Left kidney (tissue), 2 donors: ENCODE data around the gene SF3B2. TPM values are rescaled to one million over a fixed set of nuclear protein-coding genes. Genes with fewer than 3 reads are reported as not detected.
"Not testable (repeated sequence)": the region's sequence is repeated elsewhere in the genome, so short reads cannot be mapped to it uniquely, and the experiment has no call there.

Experiments used
- DNase-seq: peaks from one replicate; pipeline ENCODE4 v3.0.0-alpha.2; 2013
- polyA plus RNA-seq: library from polyadenylated mRNA; unstranded; fragments of 120-200 nt; gene quantifications from one replicate; pipeline ENCODE4 v1.2.1, GENCODE V29; 2013; ENCODE audit not compliant: insufficient read length

The SF3B2 gene
- polyA plus RNA-seq, 1 donor = 260 TPM

DNA sequence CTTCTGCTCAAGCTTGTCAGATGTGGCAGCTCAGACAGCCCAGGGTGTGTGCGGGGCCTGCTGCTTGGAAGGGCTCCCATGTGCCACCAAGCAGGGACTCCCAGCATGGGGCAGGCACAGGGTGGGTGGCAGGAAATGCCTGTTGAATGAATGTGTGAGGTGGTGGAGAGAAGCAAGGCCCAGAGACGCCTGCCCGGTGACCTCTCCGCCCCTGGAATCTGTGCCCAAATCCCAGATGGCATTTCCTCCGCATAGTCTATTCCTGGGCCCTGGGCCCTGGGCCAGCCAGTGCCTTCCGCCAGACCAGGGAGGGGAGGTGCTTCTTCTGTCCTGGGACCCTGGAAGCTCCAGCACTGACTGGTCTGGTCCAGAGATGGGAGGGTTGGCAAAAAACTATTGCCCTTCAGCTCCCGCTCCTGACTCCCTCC is 36.7 kb upstream of the SF3B2 start:
- DNase-seq = no peak

DNA sequence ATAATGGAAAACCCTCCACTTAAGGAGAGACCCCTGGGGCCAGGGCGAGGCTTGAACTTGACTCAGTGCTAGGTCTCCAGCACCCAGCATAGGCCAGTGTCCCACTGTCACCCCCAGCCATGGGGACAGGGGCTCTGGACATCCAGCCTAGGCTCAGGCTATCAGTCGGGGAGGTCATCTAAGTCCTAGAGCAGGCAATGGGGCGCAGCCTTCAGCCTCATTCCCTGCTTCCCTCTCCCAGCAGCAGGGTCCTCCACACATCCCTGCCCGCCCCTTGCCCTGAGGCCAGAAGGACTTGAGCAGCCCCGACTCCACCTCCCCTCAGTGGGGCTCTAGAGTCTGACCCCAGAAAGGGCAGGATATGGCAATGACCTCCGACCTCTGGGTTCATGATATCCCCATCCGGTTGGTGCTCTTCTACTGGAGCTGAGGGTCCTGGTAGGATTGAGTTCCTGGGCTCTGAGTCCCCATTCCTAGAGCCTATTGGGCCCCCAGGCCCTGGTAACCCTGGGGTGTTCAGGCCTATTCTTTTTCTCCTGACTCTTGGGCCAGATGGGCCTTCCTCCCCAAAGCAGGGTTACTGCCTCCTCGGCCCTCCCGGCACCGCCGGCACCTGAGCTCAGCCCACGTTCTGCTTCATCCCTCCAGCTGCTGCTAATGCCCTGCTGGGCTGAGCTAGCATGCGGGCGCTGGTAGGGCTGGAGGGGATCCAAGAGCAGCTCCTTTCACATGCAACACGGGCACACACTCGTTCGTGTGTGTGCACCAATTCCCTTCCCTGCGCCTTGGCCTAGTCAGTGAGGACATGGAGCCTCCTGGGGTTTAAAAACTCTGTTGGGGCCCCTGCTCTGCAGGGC is 36.0 kb upstream of the SF3B2 start:
- DNase-seq = no peak

DNA sequence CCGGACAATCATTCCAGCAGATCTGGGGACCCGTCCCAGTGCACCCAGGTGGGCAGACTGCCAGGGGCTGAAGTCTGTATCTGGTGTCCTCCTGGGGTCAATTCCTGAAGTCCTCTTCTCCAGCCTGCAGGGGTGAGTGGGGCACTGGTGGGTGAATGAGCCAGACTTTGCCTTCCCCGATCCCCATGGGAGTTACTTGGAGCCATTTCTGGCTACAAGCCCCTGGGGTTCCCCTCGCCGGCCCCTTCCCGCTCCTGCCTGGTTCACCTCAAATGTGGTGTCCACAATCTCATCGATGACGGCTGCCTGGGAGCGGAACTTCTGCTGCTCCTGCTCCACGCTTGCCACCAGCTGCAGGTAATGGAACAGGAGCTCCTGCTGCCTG is 35.4 kb upstream of the SF3B2 start:
- no peak for DNase-seq

DNA sequence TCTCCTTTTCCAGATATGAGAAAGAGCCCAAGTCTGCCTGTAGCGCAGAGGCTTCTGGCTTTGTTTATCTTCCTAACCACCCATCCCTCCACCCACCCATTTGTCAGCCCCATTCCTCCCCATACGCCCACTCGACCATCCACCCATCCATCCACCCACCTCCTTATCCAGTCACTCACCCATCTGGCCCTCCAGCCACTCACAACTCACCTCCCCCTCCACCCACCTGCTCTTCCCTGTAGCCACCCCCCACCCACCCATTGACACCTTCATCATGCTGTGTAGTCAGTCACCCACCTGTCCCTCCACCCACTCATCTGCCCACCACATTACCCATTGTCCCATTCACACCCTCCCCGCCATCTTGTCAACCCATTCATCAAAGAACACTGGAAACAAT is 34.8 kb upstream of the SF3B2 start:
- DNase-seq = no peak

DNA sequence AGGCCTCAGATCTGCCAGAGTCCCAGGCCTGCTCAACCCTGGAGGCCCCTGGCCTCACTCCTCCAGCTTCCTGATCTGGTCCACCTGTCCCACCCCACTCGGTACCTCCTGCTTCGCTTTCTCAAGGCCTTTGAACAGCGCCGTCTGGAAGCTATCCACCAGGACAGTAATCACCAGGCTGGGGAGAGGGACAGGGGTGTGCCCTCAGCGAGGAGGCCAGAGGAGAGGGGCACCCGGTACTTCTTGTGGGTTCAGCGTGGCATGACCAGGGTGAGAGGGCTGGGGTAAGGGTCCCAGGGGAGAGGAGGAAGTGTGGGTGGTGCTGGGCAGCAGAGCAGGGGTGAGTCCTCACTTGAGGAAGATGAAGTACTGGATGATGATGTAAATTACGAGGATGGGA is 32.0 kb upstream of the SF3B2 start:
- no peak for DNase-seq

DNA sequence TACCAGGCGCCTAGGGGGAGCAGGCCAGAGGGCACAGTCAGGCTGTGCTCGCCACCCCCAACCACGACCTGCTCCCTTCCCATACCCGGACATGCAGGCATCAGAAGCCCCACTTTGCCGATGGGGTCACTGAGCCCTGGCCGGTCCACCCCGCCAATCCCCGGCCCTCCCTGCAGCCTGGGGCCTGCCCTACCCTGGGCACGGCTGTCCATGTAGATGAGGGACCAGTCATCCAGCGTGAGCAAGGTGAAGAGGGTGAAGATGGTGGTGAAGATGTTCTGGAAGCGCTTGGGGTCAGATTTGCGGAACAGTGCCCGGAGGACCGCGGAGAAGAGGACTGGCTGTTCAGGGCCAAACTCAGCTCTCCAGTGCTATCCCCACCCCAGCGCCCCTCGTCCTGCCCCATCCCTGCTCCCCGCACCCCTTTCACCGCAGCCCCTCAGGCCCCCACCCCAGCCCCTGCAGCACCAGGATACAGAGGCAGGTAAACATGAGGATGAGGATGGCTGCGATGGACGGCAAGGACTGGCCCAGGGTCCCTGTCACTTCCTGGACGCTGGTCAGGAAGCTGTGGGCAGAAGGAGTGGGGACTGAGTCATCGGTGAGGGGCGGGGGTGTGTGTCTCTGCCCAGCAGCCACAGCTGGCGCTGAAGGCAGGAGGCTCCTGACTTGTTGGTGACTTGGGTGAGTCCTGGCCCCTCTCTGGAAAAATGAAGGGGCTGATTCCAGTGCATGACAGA is 31.4 kb upstream of the SF3B2 start:
- no peak for DNase-seq

DNA sequence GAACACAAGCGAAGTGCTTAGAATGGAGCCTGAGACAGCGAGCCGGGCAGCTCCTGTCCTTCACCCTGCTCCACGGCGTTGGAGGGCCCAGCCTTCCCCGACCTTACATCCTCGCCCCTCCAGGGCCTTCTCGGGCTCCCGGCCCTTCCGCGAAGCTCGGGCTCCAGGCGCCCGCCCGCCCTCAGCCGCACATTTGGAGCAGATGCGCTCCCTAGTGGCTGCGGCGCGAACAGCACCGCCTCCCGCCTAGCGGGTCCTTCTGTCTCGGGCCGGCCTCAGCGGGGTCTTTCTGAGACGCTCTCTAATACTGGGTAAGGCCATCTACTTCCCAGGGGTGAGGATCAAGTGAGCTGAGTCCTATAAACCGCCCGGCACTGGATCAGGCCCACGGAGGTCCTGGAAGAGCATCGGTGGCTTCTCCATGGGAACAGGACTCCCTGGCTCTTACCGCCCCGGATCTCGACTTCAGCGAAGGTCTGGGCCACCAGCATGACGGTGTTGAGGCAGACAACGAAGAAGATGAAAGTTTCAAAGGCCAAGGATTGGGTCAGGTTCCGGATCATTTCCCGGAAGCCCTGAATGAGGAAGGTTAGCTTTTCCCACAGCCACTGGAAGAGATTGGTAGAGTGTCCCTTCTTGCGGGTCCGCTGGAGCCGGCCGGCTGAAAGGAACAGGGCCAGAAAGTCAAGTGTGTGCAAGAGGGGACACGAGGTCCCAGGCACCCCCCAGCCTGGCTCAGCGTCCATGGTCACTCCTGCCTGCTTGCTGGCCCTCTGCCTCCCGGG is 29.6 kb upstream of the SF3B2 start:
- DNase-seq = peak; percentile 34

DNA sequence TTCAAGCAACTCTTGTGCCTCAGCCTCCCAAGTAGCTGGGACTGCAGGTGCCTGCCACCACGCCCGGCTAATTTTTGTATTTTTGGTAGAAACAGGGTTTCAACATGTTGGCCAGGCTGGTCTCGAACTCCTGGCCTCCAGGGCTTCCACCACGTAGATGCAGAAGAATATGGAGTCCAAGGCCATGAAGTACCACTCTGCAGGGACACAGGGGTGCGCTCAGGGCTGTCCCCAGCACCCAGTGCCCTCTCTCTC is 29.1 kb upstream of the SF3B2 start:
- DNase-seq = not testable (repeated sequence)

DNA sequence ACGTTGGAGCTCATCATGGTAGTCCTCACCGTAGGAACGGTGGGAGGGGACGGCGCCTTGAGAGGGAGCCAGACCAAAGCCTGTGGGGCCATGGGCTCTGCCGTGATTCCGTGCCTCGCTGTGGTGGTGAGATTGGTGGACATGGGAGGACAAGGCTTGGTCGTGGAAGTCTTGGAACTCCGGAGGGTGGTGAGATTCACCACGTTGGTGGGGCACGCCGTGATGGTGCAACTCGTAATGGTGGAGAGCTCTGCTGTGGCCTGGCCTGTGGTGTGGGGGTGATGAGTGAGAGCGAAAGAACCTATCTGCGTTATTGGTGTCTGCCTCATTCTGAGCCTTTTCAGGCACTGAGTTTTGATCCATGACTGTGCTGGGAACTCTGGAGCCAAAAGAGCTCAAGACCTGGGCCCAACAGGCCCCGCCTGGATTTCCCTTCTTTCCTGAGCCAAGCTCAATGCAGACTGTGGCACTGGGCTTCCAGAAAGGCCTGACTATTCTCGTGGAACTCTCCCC is 26.1 kb upstream of the SF3B2 start, which contains the start of gene CATSPER1:
Gene CATSPER1, minus strand, starts transcription at position 463 of the 513 bp plus-strand sequence. Its CDS starts 100 bp downstream, at position 363.
- DNase-seq = no peak

DNA sequence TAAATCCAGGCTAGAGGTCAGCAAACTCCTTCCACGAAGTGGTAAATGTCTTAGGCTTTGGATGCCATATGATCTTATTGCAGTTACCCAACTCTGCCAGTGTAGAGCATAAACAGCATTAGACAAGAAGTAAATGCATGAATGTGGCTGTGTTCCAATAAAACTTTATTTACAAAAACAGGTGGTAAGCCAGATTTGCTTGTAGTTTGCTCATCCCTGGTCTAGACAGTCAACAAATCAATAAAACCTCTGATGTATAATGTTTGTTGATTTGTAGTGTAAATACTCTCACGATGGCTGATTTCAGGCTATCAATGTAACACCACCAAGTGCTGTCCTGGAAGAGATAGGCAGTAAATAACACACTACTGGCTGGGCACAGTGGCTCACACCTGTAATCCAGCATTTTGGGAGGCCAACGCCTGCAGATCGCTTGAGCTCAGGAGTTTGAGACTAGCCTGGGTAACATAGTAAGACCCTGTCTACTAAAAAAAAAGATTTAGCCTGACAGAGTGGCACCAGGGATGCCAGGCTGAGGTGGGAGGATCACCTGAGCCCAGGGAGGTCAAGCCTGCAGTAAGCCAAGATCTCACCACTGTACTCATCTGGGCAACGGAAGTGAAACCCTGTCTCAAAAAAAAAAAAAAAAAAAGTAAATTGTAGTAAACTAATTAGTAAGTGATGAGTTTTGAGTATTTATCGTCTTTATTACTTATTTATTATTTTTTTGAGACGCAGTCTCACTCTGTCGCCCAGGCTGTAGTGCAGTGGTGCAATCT is 19.0 kb upstream of the SF3B2 start:
- DNase-seq = no peak

DNA sequence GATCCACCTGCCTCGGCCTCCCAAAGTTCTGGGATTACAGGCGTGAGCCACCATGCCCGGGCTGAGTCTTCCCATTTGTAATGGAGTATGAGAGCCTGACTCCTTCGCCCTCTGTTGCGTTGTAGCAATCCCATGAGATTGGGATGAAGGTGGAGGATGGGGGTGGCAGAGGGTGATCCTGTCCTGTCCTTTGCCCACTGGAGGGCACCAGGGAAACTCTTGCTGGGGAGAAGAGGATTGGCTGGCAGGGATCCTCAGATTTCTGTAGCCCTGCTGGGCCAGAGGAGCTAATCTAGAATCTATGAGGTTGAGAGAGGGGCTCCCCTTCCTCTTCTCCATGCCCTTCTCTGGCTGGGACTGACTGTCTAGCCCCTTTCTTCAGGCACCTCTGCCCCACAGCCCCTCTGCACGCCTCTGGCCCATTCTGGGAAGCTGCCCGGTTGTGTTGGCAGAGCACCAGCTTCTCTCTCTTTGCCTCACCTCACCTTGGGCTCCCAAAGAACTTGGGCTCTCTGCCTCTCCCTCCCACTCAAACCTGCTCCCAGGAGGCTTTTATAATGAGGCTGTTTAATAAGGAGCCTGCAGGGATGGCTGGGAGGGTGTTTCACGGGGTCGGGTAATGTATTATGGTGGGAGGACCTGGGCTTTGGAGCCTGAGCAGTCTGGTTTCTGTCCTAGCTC is 16.4 kb upstream of the SF3B2 start:
- DNase-seq = no peak

DNA sequence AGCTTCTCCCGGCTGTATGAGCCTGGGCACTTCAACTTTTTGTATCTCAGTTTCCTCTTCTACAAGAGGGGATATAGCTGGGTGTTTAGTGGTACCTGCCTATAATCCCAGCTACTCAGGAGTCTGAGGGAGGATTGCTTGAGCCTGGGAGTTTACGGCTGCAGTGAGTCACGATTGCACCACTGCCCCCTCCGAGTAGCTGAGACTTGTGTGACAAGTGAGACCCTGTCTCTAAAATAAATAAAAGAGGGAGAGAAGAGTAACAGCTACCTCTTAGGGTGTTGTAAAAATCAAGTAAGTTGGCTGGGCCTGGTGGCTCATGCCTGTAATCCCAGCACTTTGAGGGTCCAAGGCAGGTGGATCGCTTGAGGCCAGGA is 15.8 kb upstream of the SF3B2 start:
- DNase-seq = no peak

DNA sequence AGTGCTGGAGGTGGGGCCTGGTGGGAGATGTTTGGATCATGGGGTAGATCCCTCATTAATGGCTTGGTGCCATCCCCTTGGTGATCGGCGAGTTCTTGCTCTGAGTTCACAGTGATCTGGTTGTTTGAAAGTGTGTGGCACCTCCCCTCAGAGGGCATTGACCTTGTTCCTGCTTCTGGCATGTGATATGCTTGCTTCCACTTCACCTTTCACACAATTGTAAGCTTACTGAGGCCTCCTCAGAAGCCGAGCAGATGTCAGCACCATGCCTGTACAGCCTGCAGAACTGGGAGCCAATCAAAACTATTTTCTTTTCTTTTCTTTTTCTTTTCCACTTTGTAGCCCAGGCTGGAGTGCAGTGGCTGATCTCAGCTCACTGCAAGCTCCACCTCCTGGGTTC is 14.8 kb upstream of the SF3B2 start:
- DNase-seq = no peak

DNA sequence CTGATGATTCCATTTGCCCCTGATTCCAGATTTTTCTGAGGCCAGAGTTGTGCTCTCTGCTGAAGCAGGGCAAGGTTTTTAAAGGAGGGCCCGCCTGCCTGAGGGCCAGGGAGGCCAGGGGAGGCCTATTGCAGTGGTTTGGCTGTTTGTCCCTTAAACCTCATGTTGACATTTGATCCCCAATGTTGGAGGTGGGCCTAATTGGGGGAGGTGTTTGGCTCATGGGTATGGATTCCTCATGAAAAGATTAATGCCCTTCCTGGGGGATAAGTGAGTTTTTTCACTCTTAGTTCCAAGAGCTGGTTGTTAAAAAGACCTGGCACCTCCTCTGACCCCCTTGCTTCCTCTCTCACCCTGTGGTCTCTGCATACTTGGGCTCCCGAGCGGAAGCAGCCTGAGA is 12.4 kb upstream of the SF3B2 start:
- DNase-seq = no peak

DNA sequence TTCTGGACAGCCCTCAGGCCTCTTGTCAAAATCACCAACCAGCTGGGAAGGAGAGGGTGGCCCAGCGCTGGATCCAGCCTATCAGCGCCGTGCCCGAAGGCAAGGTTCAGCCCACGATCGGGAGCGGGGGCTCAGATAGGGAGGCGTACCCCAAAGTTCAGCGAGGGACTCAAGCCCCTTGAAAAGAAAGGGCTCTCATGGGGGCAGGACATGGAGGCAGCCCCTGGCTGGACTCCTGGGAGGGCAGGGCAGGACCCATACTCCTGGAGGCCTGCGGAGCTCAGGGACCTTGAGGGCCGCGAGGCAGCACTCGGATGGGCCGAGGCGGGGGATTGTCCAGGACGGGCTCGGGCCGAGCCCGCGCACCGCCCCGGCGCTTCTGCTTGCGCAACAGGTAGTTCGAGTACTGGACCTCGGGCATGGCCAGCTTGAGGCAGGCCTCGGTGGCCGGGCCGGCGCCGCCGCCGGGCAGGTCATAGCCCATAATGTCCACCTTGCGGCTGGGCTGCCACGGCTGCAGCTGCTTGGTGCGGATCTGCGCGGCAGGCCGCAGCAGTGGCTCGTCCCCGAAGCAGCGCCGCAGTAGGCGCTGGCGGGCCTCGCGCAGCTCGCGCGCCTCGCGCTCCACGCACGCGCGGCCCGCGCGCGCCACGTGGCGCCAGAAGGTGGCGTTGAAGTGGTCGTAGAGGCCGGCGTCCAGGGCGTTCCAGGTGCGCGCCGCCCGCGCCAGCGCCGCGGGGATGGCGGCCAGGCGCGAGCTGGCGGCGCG is 9.8 kb upstream of the SF3B2 start:
- DNase-seq = no peak

DNA sequence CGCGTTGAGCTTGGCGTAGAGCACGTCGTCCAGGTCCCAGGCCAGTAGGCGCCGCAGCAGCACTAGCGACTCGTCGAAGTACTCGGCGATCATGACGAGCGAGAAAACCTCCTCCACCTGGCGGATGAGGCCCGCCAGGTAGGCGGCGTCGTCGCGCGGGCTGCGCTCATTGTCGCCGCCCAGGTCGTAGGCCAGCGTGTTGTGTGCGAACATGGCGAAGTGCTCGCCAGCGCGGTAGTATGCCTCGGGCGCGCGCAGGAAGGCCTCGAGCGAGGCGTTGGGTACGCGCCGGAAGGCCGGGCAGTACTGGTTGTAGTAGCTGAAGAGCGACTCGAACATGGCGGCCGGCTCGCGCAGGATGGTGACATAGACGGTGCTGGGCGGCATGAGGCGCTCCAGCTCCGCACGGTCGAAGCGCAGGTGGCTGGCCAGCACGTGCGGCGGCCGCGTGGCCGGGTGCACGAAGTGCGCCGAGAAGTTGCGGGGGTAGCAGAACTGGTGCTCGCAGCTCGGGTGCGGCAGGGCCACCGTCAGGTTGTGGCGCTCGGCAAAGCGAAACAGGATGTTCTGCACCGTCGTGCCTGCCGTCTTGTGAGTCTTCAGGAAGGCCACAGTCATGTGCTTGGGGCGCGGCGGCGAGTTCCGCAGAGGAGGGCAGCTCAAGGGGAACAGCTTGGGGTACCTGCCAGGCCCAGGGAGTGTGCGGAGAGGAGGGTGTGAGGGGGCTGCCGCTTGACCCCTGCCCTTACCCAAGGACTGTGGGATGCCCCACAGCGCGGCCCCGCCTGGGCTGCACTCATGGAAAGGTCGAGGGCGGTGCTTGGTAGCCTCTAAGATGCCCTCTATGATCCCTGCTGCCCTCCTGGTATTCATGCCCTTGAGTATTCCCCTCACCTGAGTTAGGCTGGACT is 8.9 kb upstream of the SF3B2 start:
- DNase-seq = no peak

DNA sequence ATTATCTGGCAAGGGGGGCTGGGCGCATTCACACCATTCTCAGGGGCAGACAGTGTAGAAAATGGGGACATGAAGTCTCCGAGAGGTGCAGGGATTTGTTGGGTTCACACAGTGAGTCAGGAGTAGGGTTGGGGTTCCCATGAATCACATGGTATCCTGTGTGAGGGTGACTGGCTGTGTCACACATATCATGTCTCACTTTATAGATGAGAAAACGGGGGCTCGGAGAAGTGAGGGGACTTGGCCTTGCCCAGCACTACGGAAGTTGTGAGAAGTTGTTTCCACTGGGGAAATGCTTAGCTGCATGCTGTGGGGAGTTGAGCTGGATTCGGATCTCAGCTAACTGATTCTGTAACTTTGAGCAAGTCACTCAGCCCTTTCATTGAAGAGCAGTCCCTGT is 7.4 kb upstream of the SF3B2 start:
- no peak for DNase-seq

DNA sequence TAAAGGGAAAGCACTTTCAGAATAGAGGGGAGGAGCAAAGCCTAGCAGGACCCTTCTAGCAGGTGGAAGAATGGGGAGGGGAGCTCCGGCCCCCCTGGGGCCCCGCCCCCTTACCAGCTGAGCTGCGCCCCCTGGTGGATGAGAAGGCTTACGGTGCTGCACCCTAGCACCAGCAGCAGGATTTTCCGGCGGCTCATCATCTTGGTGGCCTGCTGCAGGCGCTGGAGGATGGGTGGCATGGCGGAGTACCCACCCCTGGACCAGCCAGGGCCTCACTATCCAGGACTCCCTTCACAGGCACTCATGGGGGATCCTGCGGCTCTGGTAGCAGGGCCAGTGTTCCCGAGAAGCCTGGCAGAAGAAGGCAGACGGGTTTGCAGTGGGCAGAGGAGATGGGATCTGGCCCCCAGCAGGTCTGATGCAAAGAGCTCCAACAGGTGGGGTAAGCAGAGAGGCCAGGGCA is 7.0 kb upstream of the SF3B2 start:
- DNase-seq = peak; percentile 76

DNA sequence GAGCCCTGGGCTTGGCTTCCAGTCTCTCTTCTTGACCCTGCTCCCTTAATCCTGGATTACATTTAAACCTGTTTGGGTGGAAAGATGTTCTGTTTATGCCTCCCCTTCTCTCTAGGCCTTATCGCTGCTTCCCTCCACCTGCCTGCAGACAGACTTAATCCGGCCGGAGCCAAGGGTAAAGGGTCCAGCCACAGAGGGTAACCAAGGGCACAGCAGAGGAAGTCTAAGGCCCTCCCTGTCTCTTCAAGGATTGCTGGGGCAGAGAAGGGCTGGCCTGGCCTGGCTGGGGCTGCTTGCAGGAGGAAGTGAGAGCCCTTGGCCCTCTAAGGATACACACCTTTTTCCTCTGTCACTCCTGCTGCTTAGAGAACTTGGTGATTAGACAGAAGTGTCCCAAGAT is 5.3 kb upstream of the SF3B2 start:
- DNase-seq = no peak
